GM12878 (cell line): Measurements from ENCODE around the gene TMSB4X. TPM values are rescaled to one million over a fixed set of nuclear protein-coding genes. Genes with fewer than 3 reads are reported as not detected.
A peak's percentile ranks its signal among the peaks of the same experiment; 100 is the strongest.

ENCODE experiments used
- ATAC-seq: fragments of 200-7000 bp; cut with Tn5 transposase; 3 replicates; pipeline ENCODE4 v1.9.1; 2020; ENCODE audit warnings: mild to moderate bottlenecking, moderate library complexity
- BruUV-seq: library from RNA; stranded (reverse); fragments of 400-500 nt; replicated peaks from 2 replicates; lab custom pipeline; 2021; lab: Mats Ljungman, UMichigan
- CTCF ChIA-PET: fragments of 300-600 bp; sonication (Branson Sonifier 250); formaldehyde crosslinking; extraction: SDS; loops from one replicate; lab custom pipeline; 2021; ENCODE audit warnings: inconsistent platforms; lab: Yijun Ruan, JAX
- POLR2A ChIA-PET: fragments of 350-600 bp; formaldehyde crosslinking; extraction: SDS; loops from one replicate; lab custom pipeline; 2021; ENCODE audit warnings: inconsistent platforms; lab: Charles Lee
- RAD21 ChIA-PET: fragments of 300-600 bp; sonication (Branson Sonifier 250); formaldehyde crosslinking; loops from one replicate; lab custom pipeline; 2023; ENCODE audit warnings: antibody characterized with exemption; ENCODE audit not compliant: unreplicated experiment; lab: Charles Lee
- SMC1A ChIA-PET: fragments of 300-600 bp; sonication (Branson Sonifier 250); formaldehyde crosslinking; loops from one replicate; lab custom pipeline; 2023; ENCODE audit not compliant: unreplicated experiment, uncharacterized antibody; lab: Charles Lee
- DNase-seq: peaks from one replicate; pipeline ENCODE4 v3.0.0-alpha.2; 2011; ENCODE audit warnings: low read depth, low spot score
- FAIRE-seq: peaks from 3 replicates; lab custom pipeline; 2011; peaks lifted over from hg19 to GRCh38; lab: Jason Lieb, UNC
- H2AFZ ChIP-seq: 2 replicates; pipeline ENCODE4 v1.6.0; 2011; ENCODE audit warnings: low read depth, low read length, control low read depth; ENCODE audit not compliant: control insufficient read depth
- H3K27ac ChIP-seq: 2 replicates; pipeline ENCODE4 v1.5.1; 2011; ENCODE audit warnings: control low read depth; ENCODE audit not compliant: control insufficient read depth, insufficient read depth
- H3K27me3 ChIP-seq, 2 experiments: replicated peaks in 1 of 2; 2 replicates each; pipeline versions ENCODE4 v1.6.0 to v1.6.1; 2011; ENCODE audit warnings: low read length in 1 of 2; ENCODE audit not compliant: control insufficient read depth in 2 of 2, insufficient read depth in 2 of 2
- H3K36me3 ChIP-seq, 2 experiments: 2 replicates each; pipeline ENCODE4 v1.5.1; 2011; ENCODE audit warnings: low read length in 1 of 2; ENCODE audit not compliant: control insufficient read depth in 2 of 2, insufficient read depth in 2 of 2
- H3K4me1 ChIP-seq: 2 replicates; pipeline ENCODE4 v1.6.1; 2011; ENCODE audit warnings: mild to moderate bottlenecking, low read length, moderate library complexity, mixed read lengths; ENCODE audit not compliant: control insufficient read depth, insufficient read depth
- H3K4me2 ChIP-seq: 2 replicates; pipeline ENCODE4 v1.6.0; 2011; ENCODE audit warnings: control low read depth; ENCODE audit not compliant: control insufficient read depth, insufficient read depth
- H3K4me3 ChIP-seq: fragments of 200-600 bp; sonication (generic); 2 replicates; pipeline ENCODE4 v1.5.1; 2016
- H3K79me2 ChIP-seq: 2 replicates; pipeline ENCODE4 v1.6.0; 2011; ENCODE audit warnings: low read length; ENCODE audit not compliant: control insufficient read depth, insufficient read depth
- H3K9ac ChIP-seq: 2 replicates; pipeline ENCODE4 v1.8.0; 2011; ENCODE audit warnings: low read length, control low read depth, mixed read lengths; ENCODE audit not compliant: control insufficient read depth, insufficient read depth
- H3K9me3 ChIP-seq: replicated peaks from 3 replicates; pipeline ENCODE4 v1.5.1; 2011; ENCODE audit warnings: mild to moderate bottlenecking, low read length; ENCODE audit not compliant: control insufficient read depth, insufficient read depth
- H4K20me1 ChIP-seq: 2 replicates; pipeline ENCODE4 v1.6.0; 2011; ENCODE audit not compliant: control insufficient read depth, insufficient read depth
- ASH2L ChIP-seq: fragments of 300-600, 200-600 bp; sonication (generic); IDR thresholded peaks from 2 replicates; pipeline ENCODE4 v1.6.1; 2017; ENCODE audit warnings: low read depth, mild to moderate bottlenecking, borderline replicate concordance
- CBFB ChIP-seq: IDR thresholded peaks from 2 replicates; pipeline ENCODE4 v1.6.1; 2016; ENCODE audit warnings: antibody characterized with exemption, low read depth
- EP300 ChIP-seq, 2 experiments: fragments of 150-350 bp in 1 of 2; IDR thresholded peaks; 2 replicates each; pipeline ENCODE4 v1.6.1; 2011 to 2012; ENCODE audit warnings: low read depth in 2 of 2, low read length in 2 of 2, borderline replicate concordance in 1 of 2, improper control_type of control experiment in 1 of 2, inconsistent platforms in 1 of 2; ENCODE audit not compliant: control insufficient read depth in 1 of 2
- GATAD2B ChIP-seq: fragments of 450-650 bp; conservative IDR thresholded peaks from 2 replicates; pipeline ENCODE4 v1.6.1; 2017; ENCODE audit warnings: low read depth, mild to moderate bottlenecking, moderate library complexity
- HDAC2 ChIP-seq: fragments of 200-600 bp; sonication (generic); IDR thresholded peaks from 2 replicates; pipeline ENCODE4 v1.6.1; 2017
- MXI1 ChIP-seq: fragments of 150-350 bp; IDR thresholded peaks from 2 replicates; pipeline ENCODE4 v1.6.1; 2011; ENCODE audit warnings: low read depth, mild to moderate bottlenecking, inconsistent platforms, low read length, improper control_type of control experiment
- PAX5 ChIP-seq: IDR thresholded peaks from 2 replicates; pipeline ENCODE4 v1.6.1; 2011; ENCODE audit warnings: low read depth, low read length, borderline replicate concordance
- POLR2AphosphoS5 ChIP-seq: IDR thresholded peaks from 2 replicates; pipeline ENCODE4 v1.6.1; 2011; ENCODE audit warnings: mild to moderate bottlenecking, low read length, inconsistent platforms
- POU2F2 ChIP-seq: IDR thresholded peaks from 3 replicates; pipeline ENCODE4 v1.6.1; 2011; ENCODE audit warnings: low read depth, mild to moderate bottlenecking, low read length, borderline replicate concordance
- SMAD1 ChIP-seq: fragments of 450-650 bp; IDR thresholded peaks from 2 replicates; pipeline ENCODE4 v1.6.1; 2018; ENCODE audit warnings: mild to moderate bottlenecking, low read depth; ENCODE audit not compliant: partially characterized antibody
- TAF1 ChIP-seq: IDR thresholded peaks from 2 replicates; pipeline ENCODE4 v1.6.1; 2011; ENCODE audit warnings: mild to moderate bottlenecking, low read depth, low read length, borderline replicate concordance
- whole genome bisulfite sequencing: methylation state at CpG from one replicate; pipeline ENCODE4 v1.1.6; 2016; ENCODE audit warnings: low lambda C conversion rate; ENCODE audit not compliant: insufficient replicate concordance, insufficient coverage; ENCODE audit errors: missing lambda C conversion rate; 5-methylcytosine and 5-hydroxymethylcytosine counted together
- in situ Hi-C: fragments of 300-500 bp; cut with MboI; formaldehyde crosslinking; loops from 9 replicates; pipeline ENCODE4 v1.14.3; 2018; ENCODE audit warnings: mixed read lengths
- intact Hi-C: fragments of 100-400 bp; cut with micrococcal nuclease; formaldehyde crosslinking; loops from one replicate; pipeline ENCODE4 v1.14.2; 2022; ENCODE audit not compliant: unreplicated experiment
- polyA plus RNA-seq, 11 experiments: library from polyadenylated mRNA; depleted of rRNA in 4 of 11; unstranded in 6 of 11; stranded (reverse) in 5 of 11; fragments of >200 nt; fragmentation: Nextera tagmentation in 4 of 11; fragmentation: Illumina TruSeq in 1 of 11; extraction: Ambion mirVana in 4 of 11; extraction: Trizol in 1 of 11; gene quantifications; 1 replicate in 1 of 11; 2 replicates in 10 of 11; pipeline versions ENCODE4 v1.2.1 to v1.2.3, GENCODE V29; 2011 to 2016; ENCODE audit warnings: inconsistent platforms in 2 of 11, missing spikeins in 2 of 11, low read depth in 1 of 11
- total RNA-seq, 4 experiments: library from RNA; depleted of rRNA in 3 of 4; stranded (reverse); fragments of >200 nt in 3 of 4; fragmentation: Illumina TruSeq in 1 of 4; extraction: Trizol in 1 of 4; gene quantifications; 2 replicates each; pipeline versions ENCODE4 v1.2.1 to v1.2.3, GENCODE V29; 2013 to 2021
- TF ChIP-seq, protein P1 (sequence below): fragments of 450-650 bp; IDR thresholded peaks from 2 replicates; pipeline ENCODE4 v1.6.1; 2016; ENCODE audit warnings: mild to moderate bottlenecking, moderate library complexity, borderline replicate concordance
- TF ChIP-seq, protein P2 (sequence below): fragments of 450-650 bp; IDR thresholded peaks from 2 replicates; pipeline ENCODE4 v1.6.1; 2018; ENCODE audit warnings: borderline replicate concordance, mild to moderate bottlenecking; ENCODE audit not compliant: partially characterized antibody

The TMSB4X gene
- total and polyA plus RNA-seq, 10 of the 15 experiments (the other 5 are each of a cell fraction or from before 2014, with no cell fraction given) = 13,924 to 37,234 (median 23,705) TPM

DNA sequence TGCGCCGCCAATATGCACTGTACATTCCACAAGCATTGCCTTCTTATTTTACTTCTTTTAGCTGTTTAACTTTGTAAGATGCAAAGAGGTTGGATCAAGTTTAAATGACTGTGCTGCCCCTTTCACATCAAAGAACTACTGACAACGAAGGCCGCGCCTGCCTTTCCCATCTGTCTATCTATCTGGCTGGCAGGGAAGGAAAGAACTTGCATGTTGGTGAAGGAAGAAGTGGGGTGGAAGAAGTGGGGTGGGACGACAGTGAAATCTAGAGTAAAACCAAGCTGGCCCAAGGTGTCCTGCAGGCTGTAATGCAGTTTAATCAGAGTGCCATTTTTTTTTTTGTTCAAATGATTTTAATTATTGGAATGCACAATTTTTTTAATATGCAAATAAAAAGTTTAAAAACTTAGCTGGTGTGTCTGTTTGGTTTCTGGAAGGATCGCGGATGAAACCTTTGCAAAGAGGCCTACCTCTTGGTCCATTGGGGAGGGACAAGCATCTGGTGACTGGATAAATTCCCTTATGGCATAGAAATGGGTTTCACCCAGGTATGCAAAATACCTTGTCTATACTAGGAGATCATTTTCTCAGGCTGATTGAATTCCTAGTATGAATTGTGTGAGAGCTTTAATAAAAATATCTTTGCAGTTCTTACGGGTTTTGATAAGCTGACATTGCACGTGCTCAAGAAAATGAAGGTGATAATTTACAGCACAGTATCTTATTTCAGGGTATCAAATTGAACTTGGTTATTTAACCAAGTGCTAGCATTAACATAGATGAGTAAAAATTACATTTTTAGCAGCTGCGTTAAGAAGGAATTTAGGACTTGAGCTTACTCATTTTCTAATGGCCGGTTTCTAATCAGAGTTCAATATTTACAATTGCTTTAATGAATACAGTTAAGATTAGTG lies 2.2 kb downstream of the TMSB4X start (continued):
- TF ChIP-seq POU2F2 = peak; percentile 88; the same call in 2 of the 3 replicates
- peak; percentile 93 for TF ChIP-seq SMAD1
- TF ChIP-seq GATAD2B = 0 out of 2 replicates have a peak, but pooled peaks have one; percentile 26
- peak; percentile 67 for TF ChIP-seq POLR2AphosphoS5

DNA sequence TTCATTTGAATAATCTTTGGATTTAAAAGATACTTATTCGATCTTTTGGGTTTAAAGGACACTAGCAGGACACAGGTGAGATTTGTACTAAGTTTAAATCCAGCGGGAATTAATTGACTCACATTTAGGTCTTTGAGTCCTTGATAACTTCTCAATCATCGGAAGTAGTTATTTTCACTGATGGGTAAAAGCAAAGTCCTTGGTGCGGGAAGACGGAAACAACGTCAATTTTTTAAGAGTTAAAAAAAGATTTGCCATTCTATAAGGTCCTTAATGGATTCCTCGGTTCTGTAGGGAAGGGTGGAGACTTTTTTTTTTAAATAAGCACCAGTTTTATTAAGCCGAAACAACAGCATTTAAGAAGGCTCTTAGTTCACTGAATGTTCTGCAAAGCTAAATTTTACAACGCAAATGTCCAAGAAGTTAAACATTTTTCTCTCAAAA lies 2.9 kb downstream of the TMSB4X start:
- H3K36me3 ChIP-seq = no peaks in the 10 kb centered on the region
- no peak for DNase-seq
- in situ Hi-C loops (no loop called here), intact Hi-C loops (loop anchor here (1.0 to 2.0 kb wide), 6 partner anchors 23 to 509 kb away; no protein-coding TSS in a partner anchor)
- H3K4me1 ChIP-seq = peaks cover 25% of the 10 kb centered on the region
- ChIA-PET SMC1A (interaction anchor here (0.6 to 24.6 kb wide), 15 partner anchors 8 to 285 kb away, joined by 3 to 595 read pairs (median 4); no protein-coding TSS in a partner anchor), POLR2A (interaction anchor here (1.0 to 13.6 kb wide), 11 partner anchors 8 to 278 kb away, joined by 3 to 157 read pairs (median 13); no protein-coding TSS in a partner anchor), CTCF (interaction anchor here (0.8 to 2.7 kb wide), 11 partner anchors 9 to 115 kb away, joined by 3 to 13 read pairs (median 5); no protein-coding TSS in a partner anchor), RAD21 (interaction anchor here (0.9 to 23.0 kb wide), 17 partner anchors 9 to 510 kb away, joined by 3 to 562 read pairs (median 7); no protein-coding TSS in a partner anchor)
- H3K4me3 ChIP-seq = peak overlapping the region; percentile 81
- 4% methylated on average over 9 of the region's 9 CpGs for WGBS
- H4K20me1 ChIP-seq = no peaks in the 10 kb centered on the region
- no peak for FAIRE-seq
- peak overlapping the region; percentile 93 for H3K9ac ChIP-seq
- peaks cover 49% of the 10 kb centered on the region for H3K79me2 ChIP-seq
- BruUV-seq = TSS peak; percentile 61
- peak overlapping the region; percentile 66 for H3K4me2 ChIP-seq
- ATAC-seq = peak; percentile 0
- no peak overlapping the region for H2AFZ ChIP-seq
- no peaks in the 10 kb centered on the region for H3K27me3 ChIP-seq
- peak overlapping the region; percentile 90 for H3K27ac ChIP-seq
- no peaks in the 10 kb centered on the region; the same call in 2 of the 3 replicates for H3K9me3 ChIP-seq
- 0 out of 4 replicates have a peak, but pooled peaks of 1 of the 2 experiments have one; percentile 20 for TF ChIP-seq EP300 (IDR thresholded peaks at IDR 0.05; ENCODE audit: borderline replicate concordance in 1 of 2, control insufficient read depth in 1 of 2, low read depth in 2 of 2, low read length in 2 of 2)
- TF ChIP-seq, protein P1, sequence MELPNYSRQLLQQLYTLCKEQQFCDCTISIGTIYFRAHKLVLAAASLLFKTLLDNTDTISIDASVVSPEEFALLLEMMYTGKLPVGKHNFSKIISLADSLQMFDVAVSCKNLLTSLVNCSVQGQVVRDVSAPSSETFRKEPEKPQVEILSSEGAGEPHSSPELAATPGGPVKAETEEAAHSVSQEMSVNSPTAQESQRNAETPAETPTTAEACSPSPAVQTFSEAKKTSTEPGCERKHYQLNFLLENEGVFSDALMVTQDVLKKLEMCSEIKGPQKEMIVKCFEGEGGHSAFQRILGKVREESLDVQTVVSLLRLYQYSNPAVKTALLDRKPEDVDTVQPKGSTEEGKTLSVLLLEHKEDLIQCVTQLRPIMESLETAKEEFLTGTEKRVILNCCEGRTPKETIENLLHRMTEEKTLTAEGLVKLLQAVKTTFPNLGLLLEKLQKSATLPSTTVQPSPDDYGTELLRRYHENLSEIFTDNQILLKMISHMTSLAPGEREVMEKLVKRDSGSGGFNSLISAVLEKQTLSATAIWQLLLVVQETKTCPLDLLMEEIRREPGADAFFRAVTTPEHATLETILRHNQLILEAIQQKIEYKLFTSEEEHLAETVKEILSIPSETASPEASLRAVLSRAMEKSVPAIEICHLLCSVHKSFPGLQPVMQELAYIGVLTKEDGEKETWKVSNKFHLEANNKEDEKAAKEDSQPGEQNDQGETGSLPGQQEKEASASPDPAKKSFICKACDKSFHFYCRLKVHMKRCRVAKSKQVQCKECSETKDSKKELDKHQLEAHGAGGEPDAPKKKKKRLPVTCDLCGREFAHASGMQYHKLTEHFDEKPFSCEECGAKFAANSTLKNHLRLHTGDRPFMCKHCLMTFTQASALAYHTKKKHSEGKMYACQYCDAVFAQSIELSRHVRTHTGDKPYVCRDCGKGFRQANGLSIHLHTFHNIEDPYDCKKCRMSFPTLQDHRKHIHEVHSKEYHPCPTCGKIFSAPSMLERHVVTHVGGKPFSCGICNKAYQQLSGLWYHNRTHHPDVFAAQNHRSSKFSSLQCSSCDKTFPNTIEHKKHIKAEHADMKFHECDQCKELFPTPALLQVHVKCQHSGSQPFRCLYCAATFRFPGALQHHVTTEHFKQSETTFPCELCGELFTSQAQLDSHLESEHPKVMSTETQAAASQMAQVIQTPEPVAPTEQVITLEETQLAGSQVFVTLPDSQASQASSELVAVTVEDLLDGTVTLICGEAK = peak; percentile 66; the same call in 1 of the 2 replicates
- TF ChIP-seq PAX5 = no peak; the same call in 1 of the 2 replicates
- TF ChIP-seq MXI1 = peak; percentile 86; the same call in 1 of the 2 replicates
- no peak for TF ChIP-seq ASH2L
- no peak for TF ChIP-seq HDAC2
- TF ChIP-seq, protein P2, sequence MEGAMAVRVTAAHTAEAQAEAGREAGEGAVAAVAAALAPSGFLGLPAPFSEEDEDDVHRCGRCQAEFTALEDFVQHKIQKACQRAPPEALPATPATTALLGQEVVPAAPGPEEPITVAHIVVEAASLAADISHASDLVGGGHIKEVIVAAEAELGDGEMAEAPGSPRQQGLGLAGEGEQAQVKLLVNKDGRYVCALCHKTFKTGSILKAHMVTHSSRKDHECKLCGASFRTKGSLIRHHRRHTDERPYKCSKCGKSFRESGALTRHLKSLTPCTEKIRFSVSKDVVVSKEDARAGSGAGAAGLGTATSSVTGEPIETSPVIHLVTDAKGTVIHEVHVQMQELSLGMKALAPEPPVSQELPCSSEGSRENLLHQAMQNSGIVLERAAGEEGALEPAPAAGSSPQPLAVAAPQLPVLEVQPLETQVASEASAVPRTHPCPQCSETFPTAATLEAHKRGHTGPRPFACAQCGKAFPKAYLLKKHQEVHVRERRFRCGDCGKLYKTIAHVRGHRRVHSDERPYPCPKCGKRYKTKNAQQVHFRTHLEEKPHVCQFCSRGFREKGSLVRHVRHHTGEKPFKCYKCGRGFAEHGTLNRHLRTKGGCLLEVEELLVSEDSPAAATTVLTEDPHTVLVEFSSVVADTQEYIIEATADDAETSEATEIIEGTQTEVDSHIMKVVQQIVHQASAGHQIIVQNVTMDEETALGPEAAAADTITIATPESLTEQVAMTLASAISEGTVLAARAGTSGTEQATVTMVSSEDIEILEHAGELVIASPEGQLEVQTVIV = no peak
- no peak for TF ChIP-seq TAF1
- peak; percentile 7; the same call in 1 of the 2 replicates for TF ChIP-seq CBFB
